ENCODE measurements around the gene ARHGEF17.

GRCh38 chr11:73386016-73386415, 77.9 kb downstream of the ARHGEF17 start:
- no peak for TF ChIP-seq CTCF (tag by site-specific recombination; IDR thresholded peaks at IDR 0.05)
- no peak for TF ChIP-seq ZNF48 (tag by site-specific recombination; IDR thresholded peaks at IDR 0.05)
